Measurements from ENCODE around the gene PGA4.

The PGA4 gene

GRCh38 chr11:61279934-61280659, 58.0 kb downstream of the PGA4 start:
- peak; percentile 33 to 38 for DNase-seq
- no peak for TF ChIP-seq POLR2A (IDR thresholded peaks at IDR 0.05; ENCODE audit: low read length)
- no peak for TF ChIP-seq GATA1 (IDR thresholded peaks at IDR 0.05; ENCODE audit: low read depth, low read length)

GRCh38 chr11:61280883-61281580, 58.9 kb downstream of the PGA4 start:
- no peak for TF ChIP-seq POLR2A (IDR thresholded peaks at IDR 0.05; ENCODE audit: low read length)
- TF ChIP-seq GATA1 (IDR thresholded peaks at IDR 0.05; ENCODE audit: low read depth, low read length) = no peak

More at GRCh38 chr11:61280883-61281580, 58.9 kb downstream of the PGA4 start:
- no peak for DNase-seq

Measured in erythroblast (primary cell).